GM18508 (cell line): ENCODE results near the gene CHAD.
"Not testable (repeated sequence)": the region's sequence is repeated elsewhere in the genome, so short reads cannot be mapped to it uniquely, and the experiment has no call there.

Experiments
- ATAC-seq: cut with Tn5 transposase; IDR thresholded peaks from one replicate; pipeline ENCODE4 v1.9.1; 2021; ENCODE audit warnings: moderate number of reproducible peaks; ENCODE audit not compliant: insufficient read depth, unreplicated experiment

Gene CHAD

GRCh38 chr17:50432125-50432762, 36.4 kb downstream of the CHAD start:
- no peak for ATAC-seq

GRCh38 chr17:50430821-50431618, 37.7 kb downstream of the CHAD start:
- ATAC-seq, result no peak

GRCh38 chr17:50429793-50430192, 38.9 kb downstream of the CHAD start:
- ATAC-seq, result no peak

- no peak for ATAC-seq
These were observed 39.8 kb downstream of the CHAD start for GRCh38 chr17:50428831-50429424.

GRCh38 chr17:50428126-50428525, 40.6 kb downstream of the CHAD start:
- not testable (repeated sequence) for ATAC-seq

GRCh38 chr17:50426814-50427787, 41.6 kb downstream of the CHAD start:
- no peak for ATAC-seq

- ATAC-seq, result no peak
These were observed 42.3 kb downstream of the CHAD start for GRCh38 chr17:50426472-50426782.

DNA sequence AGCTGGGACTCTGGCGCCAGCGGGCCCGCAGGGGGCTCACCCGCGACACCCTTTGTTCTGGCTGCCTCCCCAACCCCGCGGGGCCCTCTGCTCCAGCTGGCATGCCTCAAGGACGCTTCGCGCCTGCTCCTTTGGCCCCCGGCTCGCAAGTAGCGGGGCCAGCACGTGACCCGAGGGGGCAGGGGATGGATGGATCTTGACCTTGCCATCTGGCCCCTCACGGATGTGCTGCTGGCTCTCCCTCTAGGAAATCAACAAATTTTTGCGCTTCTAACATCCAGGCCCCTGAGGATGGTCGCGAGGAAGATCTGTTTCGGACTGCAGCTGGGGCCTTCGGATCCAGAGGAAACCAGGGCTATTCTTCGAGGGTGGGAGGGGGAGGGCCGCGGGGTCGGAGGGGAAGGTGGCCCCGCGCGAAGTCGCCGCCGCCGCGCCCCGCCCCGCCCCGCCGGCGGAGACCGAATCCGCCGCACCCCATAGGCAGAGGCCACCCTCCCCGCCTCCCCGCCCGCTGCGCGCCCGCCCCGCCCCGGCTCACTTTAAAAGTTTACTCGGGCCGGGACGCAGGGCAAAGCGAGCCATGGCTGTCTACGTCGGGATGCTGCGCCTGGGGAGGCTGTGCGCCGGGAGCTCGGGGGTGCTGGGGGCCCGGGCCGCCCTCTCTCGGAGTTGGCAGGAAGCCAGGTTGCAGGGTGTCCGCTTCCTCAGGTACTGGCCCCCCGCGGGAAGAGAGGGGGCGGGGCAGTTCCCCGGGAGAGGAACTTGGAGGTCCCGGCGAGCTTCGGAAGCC, 42.8 kb downstream of the CHAD start, which contains the start of gene ACSF2:
TSS of gene ACSF2 (plus strand) at position 537 of the 790 bp plus-strand sequence. CDS start at position 581, 44 bp downstream.
- no peak for ATAC-seq

DNA sequence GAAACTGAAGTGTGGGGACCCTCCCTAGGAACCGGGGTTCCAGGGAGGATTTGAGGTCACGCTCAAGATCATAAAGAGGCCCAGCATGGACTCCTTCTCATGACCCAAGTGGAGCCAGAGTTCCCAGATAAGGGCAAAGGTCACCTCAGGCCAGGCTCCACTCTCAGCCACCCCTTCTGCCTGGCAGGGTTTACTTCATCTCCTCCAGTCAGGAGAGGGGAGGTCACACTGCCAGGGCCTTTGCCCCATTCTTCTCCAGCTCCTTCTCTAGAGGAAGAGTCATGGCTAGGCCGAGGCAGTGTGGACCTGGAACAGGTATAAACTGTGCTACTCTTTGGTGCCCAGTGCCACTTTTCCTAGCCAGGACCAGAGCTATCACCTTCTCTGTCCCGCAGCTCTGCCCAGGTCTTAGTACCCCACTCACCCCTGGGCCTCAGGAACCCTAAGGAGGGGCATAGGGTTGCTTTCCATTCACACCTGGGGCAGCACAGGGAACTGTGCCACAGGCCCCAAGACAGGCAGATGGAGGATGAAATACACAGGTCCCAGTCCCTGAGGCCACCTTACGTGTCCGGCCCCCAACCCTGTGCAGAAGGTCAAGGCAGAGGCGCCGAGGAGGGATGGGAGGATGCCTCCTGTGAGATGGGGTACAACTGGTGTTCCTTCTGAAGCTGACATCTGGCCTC, 43.5 kb downstream of the CHAD start:
- no peak for ATAC-seq

GRCh38 chr17:50424246-50424995, 44.3 kb downstream of the CHAD start:
- no peak for ATAC-seq

DNA sequence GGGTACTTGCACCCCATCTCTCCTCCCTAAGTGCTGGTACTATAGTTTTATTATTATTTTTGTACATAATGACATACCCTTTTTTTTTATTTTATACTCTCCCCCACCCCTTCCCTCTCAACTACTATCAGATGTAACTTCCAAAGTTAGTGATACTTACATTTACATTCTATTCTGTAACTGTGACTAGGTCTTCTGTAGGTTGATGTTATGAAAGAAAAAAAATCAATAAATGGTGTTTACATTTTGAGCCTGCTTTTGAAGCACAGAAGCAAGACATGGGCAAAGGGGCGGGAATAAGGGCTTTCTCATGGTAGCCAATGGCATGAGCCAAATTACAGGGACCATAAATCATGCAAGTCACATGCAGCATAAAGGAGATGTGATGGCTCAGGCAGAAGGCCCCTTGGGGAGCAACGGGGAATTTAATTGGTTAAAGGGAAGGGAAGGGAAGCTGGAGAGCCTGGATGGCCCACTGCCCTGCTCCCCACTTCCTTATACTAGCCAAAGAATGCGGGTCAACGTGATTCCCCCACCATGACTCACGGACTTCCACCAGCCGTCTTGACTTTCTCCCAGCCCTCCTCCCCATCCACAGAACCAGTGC, 45.0 kb downstream of the CHAD start:
- ATAC-seq, result no peak

- no peak for ATAC-seq
These were observed 45.9 kb downstream of the CHAD start for GRCh38 chr17:50422738-50423137.

- ATAC-seq, result no peak
These were observed 47.2 kb downstream of the CHAD start for GRCh38 chr17:50421308-50422051.

DNA sequence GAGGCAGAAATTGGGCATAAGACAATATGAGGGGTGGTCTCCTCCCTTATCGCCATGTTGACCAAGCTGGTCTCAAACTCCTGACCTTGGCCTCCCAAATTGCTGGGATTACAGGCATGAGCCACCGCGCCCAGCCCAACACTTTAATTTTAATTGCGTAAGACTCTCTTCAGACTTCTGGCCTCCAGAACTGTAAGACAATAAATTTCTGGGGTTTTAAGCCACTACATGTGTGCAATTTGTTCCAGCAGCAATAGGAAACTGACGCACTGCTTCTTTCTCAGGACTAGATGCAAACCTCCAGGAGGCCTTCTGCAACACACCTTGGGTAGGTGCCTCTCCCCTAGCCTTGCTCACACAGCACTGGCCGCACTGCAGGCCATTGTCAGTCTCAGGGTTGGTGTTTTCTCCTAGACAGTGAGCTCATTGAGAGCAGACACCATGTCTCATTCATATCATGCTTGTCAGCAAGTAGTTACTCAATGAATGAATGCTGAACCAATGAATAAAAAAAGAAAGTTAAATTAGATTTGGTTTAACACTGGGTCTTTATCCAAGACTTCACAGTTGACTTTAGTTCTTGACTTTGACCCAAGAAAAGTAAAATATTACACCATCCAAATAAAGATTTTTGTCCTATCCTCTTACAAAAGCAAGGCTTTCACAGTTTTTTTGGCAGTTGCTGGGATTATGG, 48.1 kb downstream of the CHAD start:
- no peak for ATAC-seq

- ATAC-seq, result not testable (repeated sequence)
These were observed 49.1 kb downstream of the CHAD start for GRCh38 chr17:50419577-50419976.

DNA sequence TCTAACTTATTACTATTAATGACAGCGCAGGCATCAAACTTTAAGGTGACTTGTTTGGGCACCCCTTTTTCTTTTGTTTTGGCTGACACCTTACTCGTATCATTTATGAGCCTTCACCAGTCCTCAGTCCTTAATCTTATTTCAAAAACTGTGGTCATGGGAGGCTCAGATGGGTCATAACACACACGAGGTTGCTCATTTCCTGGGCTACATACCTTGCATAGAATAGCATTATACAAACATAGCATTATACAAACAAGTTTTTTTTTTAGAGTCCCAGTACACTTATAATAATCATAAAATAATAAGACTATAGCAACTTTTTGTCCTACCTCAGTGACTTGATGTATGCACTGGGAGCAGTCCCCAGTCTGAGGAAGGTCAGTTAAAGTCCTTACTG, 53.9 kb downstream of the CHAD start:
- no peak for ATAC-seq
